HCT116 (cell line): ENCODE results near the gene HS6ST1. TPM values are rescaled to one million over a fixed set of nuclear protein-coding genes. Genes with fewer than 3 reads are reported as not detected.

Experiments
- ATAC-seq: fragments of 200-7000 bp; cut with Tn5 transposase; 2 replicates; pipeline ENCODE4 v1.9.1; 2020; ENCODE audit warnings: mild to moderate bottlenecking, moderate library complexity
- BruUV-seq: library from RNA; stranded (reverse); fragments of 400-500 nt; replicated peaks from 2 replicates; lab custom pipeline; 2021; lab: Mats Ljungman, UMichigan
- CTCF ChIA-PET: fragments of 300-600 bp; sonication (Branson Sonifier 250); formaldehyde crosslinking; loops from one replicate; lab custom pipeline; 2021; ENCODE audit warnings: antibody characterized with exemption; lab: Charles Lee
- POLR2A ChIA-PET: fragments of 300-600, 350-600 bp; sonication (Branson Sonifier 250); formaldehyde crosslinking; loops from one replicate; lab custom pipeline; 2021; ENCODE audit warnings: antibody characterized with exemption; lab: Charles Lee
- RAD21 ChIA-PET, 2 experiments: fragments of 300-600 bp; sonication (Branson Sonifier 250); formaldehyde crosslinking; loops; one replicate each; lab custom pipeline; 2023; ENCODE audit warnings: low total read pairs in 2 of 2; ENCODE audit not compliant: uncharacterized antibody in 2 of 2, unreplicated experiment in 2 of 2, low non-redundant PET in 1 of 2; lab: Charles Lee
- DNase-seq: peaks from one replicate; pipeline ENCODE4 v3.0.0-alpha.2; 2010; ENCODE audit warnings: low read depth, low spot score
- H2AFZ ChIP-seq: fragments of 200-600 bp; shearing (Covaris generic), sonication (generic); 2 replicates; pipeline ENCODE4 v1.6.1; 2017; ENCODE audit warnings: low read depth, mixed run types, mixed read lengths, antibody characterized with exemption, low read length; ENCODE audit not compliant: poor library complexity, severe bottlenecking
- H3K27ac ChIP-seq: 2 replicates; pipeline ENCODE4 v1.5.1; 2012; ENCODE audit warnings: low read depth, low read length
- H3K27me3 ChIP-seq: fragments of 200-600 bp; sonication (generic); 2 replicates; pipeline ENCODE4 v1.6.1; 2016; ENCODE audit warnings: mixed run types, low read length, mixed read lengths; ENCODE audit not compliant: insufficient read depth
- H3K36me3 ChIP-seq, 2 experiments: fragments of 200-500 bp in 1 of 2; fragments of 200-600 bp in 1 of 2; sonication (Bioruptor generic) in 1 of 2; sonication (generic) in 1 of 2; 2 replicates each; pipeline versions ENCODE4 v1.5.1 to v1.6.1; 2014 to 2016; ENCODE audit warnings: low read length in 2 of 2, inconsistent platforms in 1 of 2, mixed read lengths in 1 of 2, mixed run types in 1 of 2; ENCODE audit not compliant: insufficient read depth in 2 of 2, control insufficient read depth in 1 of 2
- H3K4me1 ChIP-seq, 2 experiments: fragments of 200-600 bp in 1 of 2; sonication (generic) in 1 of 2; 2 replicates each; pipeline versions ENCODE4 v1.5.1 to v1.6.1; 2012 to 2017; ENCODE audit warnings: low read length in 2 of 2, inconsistent platforms in 1 of 2, mild to moderate bottlenecking in 1 of 2, mixed read lengths in 1 of 2, mixed run types in 1 of 2, moderate library complexity in 1 of 2; ENCODE audit not compliant: insufficient read depth in 2 of 2, control insufficient read depth in 1 of 2
- H3K4me2 ChIP-seq: fragments of 200-600 bp; sonication (generic); 2 replicates; pipeline ENCODE4 v1.6.1; 2017; ENCODE audit warnings: mixed run types, low read length, mixed read lengths
- H3K4me3 ChIP-seq, 2 experiments: fragments of 200-600 bp in 1 of 2; sonication (generic) in 1 of 2; replicated peaks in 1 of 2; 2 replicates each; pipeline ENCODE4 v1.5.1; 2011 to 2016; ENCODE audit warnings: low read length in 2 of 2, control low read depth in 1 of 2, low read depth in 1 of 2, mild to moderate bottlenecking in 1 of 2, mixed read lengths in 1 of 2, mixed run types in 1 of 2
- H3K79me2 ChIP-seq: fragments of 200-600 bp; sonication (generic); 2 replicates; pipeline ENCODE4 v1.6.1; 2017; ENCODE audit warnings: mild to moderate bottlenecking, mixed run types, low read length, moderate library complexity, mixed read lengths; ENCODE audit not compliant: insufficient read depth
- H3K9ac ChIP-seq: fragments of 200-600 bp; sonication (generic); 2 replicates; pipeline ENCODE4 v1.6.1; 2016; ENCODE audit warnings: low read length, mixed read lengths
- H3K9me2 ChIP-seq: fragments of 200-600 bp; sonication (generic), shearing (Covaris generic); 2 replicates; pipeline ENCODE4 v1.6.1; 2017; ENCODE audit warnings: mixed run types, mild to moderate bottlenecking, moderate library complexity; ENCODE audit not compliant: insufficient read depth
- H3K9me3 ChIP-seq, 2 experiments: fragments of 200-500 bp in 1 of 2; fragments of 200-600 bp in 1 of 2; sonication (Bioruptor generic) in 1 of 2; sonication (generic) in 1 of 2; 2 replicates each; pipeline ENCODE4 v1.6.1; 2014 to 2017; ENCODE audit warnings: low read length in 2 of 2, mixed read lengths in 2 of 2, inconsistent platforms in 1 of 2, low read depth in 1 of 2, mild to moderate bottlenecking in 1 of 2, mixed run types in 1 of 2, moderate library complexity in 1 of 2; ENCODE audit not compliant: control insufficient read depth in 1 of 2, insufficient read depth in 1 of 2
- H4K20me1 ChIP-seq: fragments of 200-600 bp; sonication (generic), shearing (Covaris generic); 2 replicates; pipeline ENCODE4 v1.6.1; 2017; ENCODE audit warnings: mixed run types, mild to moderate bottlenecking, moderate library complexity; ENCODE audit not compliant: insufficient read depth
- ATF3 ChIP-seq: IDR thresholded peaks from 2 replicates; pipeline ENCODE4 v1.6.1; 2012
- CBX3 ChIP-seq: IDR thresholded peaks from 2 replicates; pipeline ENCODE4 v1.6.1; 2012; ENCODE audit warnings: low read depth
- ELF1 ChIP-seq: IDR thresholded peaks from 2 replicates; pipeline ENCODE4 v1.6.1; 2012; ENCODE audit warnings: low read depth, borderline replicate concordance
- FOSL1 ChIP-seq: IDR thresholded peaks from 2 replicates; pipeline ENCODE4 v1.6.1; 2012; ENCODE audit warnings: low read depth
- REST ChIP-seq: IDR thresholded peaks from 2 replicates; pipeline ENCODE4 v1.6.1; 2012; ENCODE audit warnings: low read depth
- SP1 ChIP-seq: IDR thresholded peaks from 2 replicates; pipeline ENCODE4 v1.6.1; 2012; ENCODE audit warnings: low read depth
- SRF ChIP-seq: IDR thresholded peaks from 2 replicates; pipeline ENCODE4 v1.6.1; 2012; ENCODE audit warnings: low read depth
- TCF7L2 ChIP-seq: IDR thresholded peaks from 2 replicates; pipeline ENCODE4 v1.7.0; 2011; ENCODE audit warnings: borderline replicate concordance, inconsistent platforms; ENCODE audit not compliant: insufficient read depth, insufficient read length; ENCODE audit errors: extremely low read depth
- YY1 ChIP-seq: IDR thresholded peaks from 2 replicates; pipeline ENCODE4 v1.6.1; 2011; ENCODE audit warnings: low read length, low read depth, moderate library complexity, mild to moderate bottlenecking; ENCODE audit not compliant: insufficient replicate concordance; ENCODE audit errors: extremely low read depth
- ZNF274 ChIP-seq: fragments of 200-500 bp; sonication (Bioruptor generic); IDR thresholded peaks from 2 replicates; pipeline ENCODE4 v1.6.1; 2014; ENCODE audit warnings: mild to moderate bottlenecking, low read depth, low read length, inconsistent platforms
- intact Hi-C: fragments of 100-400 bp; cut with micrococcal nuclease; formaldehyde crosslinking; loops from 2 replicates; pipeline ENCODE4 v1.10.0; 2022
- total RNA-seq: library from RNA; stranded (reverse); gene quantifications from one replicate; pipeline ENCODE4 v1.2.1, GENCODE V29; 2021; ENCODE audit not compliant: unreplicated experiment
- TF ChIP-seq, protein P1 (sequence below), 3 experiments: fragments of 200-600 bp in 1 of 3; sonication (generic) in 1 of 3; IDR thresholded peaks in 2 of 3; conservative IDR thresholded peaks in 1 of 3; 2 replicates each; pipeline ENCODE4 v1.5.1; 2012 to 2017; ENCODE audit warnings: low read depth in 2 of 3, low read length in 2 of 3, antibody characterized with exemption in 1 of 3, borderline replicate concordance in 1 of 3, control low read depth in 1 of 3, mild to moderate bottlenecking in 1 of 3, mixed read lengths in 1 of 3, mixed run types in 1 of 3, moderate library complexity in 1 of 3; ENCODE audit not compliant: insufficient read depth in 1 of 3

The HS6ST1 gene
- total RNA-seq, 1 experiment from 2014 or later = 35.0 TPM

GRCh38 chr2:128237911-128238697, 80.6 kb downstream of the HS6ST1 start (continued):
- no peak for TF ChIP-seq TCF7L2
- TF ChIP-seq SRF = no peak
- TF ChIP-seq, protein P1, sequence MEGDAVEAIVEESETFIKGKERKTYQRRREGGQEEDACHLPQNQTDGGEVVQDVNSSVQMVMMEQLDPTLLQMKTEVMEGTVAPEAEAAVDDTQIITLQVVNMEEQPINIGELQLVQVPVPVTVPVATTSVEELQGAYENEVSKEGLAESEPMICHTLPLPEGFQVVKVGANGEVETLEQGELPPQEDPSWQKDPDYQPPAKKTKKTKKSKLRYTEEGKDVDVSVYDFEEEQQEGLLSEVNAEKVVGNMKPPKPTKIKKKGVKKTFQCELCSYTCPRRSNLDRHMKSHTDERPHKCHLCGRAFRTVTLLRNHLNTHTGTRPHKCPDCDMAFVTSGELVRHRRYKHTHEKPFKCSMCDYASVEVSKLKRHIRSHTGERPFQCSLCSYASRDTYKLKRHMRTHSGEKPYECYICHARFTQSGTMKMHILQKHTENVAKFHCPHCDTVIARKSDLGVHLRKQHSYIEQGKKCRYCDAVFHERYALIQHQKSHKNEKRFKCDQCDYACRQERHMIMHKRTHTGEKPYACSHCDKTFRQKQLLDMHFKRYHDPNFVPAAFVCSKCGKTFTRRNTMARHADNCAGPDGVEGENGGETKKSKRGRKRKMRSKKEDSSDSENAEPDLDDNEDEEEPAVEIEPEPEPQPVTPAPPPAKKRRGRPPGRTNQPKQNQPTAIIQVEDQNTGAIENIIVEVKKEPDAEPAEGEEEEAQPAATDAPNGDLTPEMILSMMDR (IDR thresholded peaks at IDR 0.05 in 2 of 3, conservative IDR thresholded peaks at IDR 0.05 in 1 of 3; ENCODE audit: borderline replicate concordance in 1 of 3, insufficient read depth in 1 of 3, low read depth in 2 of 3, low read length in 2 of 3) = no peak
- no peak for TF ChIP-seq ELF1
- no peak for TF ChIP-seq YY1
- TF ChIP-seq FOSL1 = no peak
- TF ChIP-seq SP1 = no peak

GRCh38 chr2:128237081-128237534, 81.6 kb downstream of the HS6ST1 start:
- intact Hi-C loops = no loop called here
- no peak overlapping the region for H3K4me3 ChIP-seq
- H3K4me1 ChIP-seq = peaks cover 3 to 9% of the 10 kb centered on the region in 2 experiments; a peak in 3 of 4 replicates
- TF ChIP-seq REST (no peak), SP1 (no peak), ZNF274 (no peak), TCF7L2 (no peak), ATF3 (no peak), CBX3 (no peak)
- H3K79me2 ChIP-seq = no peaks in the 10 kb centered on the region
- no peaks in the 10 kb centered on the region for H3K9me2 ChIP-seq
- no peak overlapping the region for H3K4me2 ChIP-seq
- CTCF ChIA-PET = no interaction called here
- H4K20me1 ChIP-seq = no peaks in the 10 kb centered on the region
- no peak overlapping the region for H3K9ac ChIP-seq
- H3K9me3 ChIP-seq = no peaks in the 10 kb centered on the region
- no peak overlapping the region for H2AFZ ChIP-seq
- POLR2A ChIA-PET = no interaction called here
- no peak for DNase-seq
- no peak for ATAC-seq
- no peaks in the 10 kb centered on the region for H3K27me3 ChIP-seq
- BruUV-seq = no TSS peak
- no peak overlapping the region for H3K27ac ChIP-seq
- H3K36me3 ChIP-seq = no peaks in the 10 kb centered on the region
- RAD21 ChIA-PET = interaction anchor here in 1 of 2 experiments (0.6 kb wide), 2 partner anchors 208 to 563 kb away, joined by 3 read pairs; no protein-coding TSS in a partner anchor
